HG03439 (cell line): ENCODE data around the gene RERE.
"Not testable (repeated sequence)": the region's sequence is repeated elsewhere in the genome, so short reads cannot be mapped to it uniquely, and the experiment has no call there.

Experiments used
- ATAC-seq: cut with Tn5 transposase; IDR thresholded peaks from one replicate; pipeline ENCODE4 v1.9.1; 2021; ENCODE audit warnings: mild to moderate bottlenecking, moderate library complexity; ENCODE audit not compliant: unreplicated experiment

The RERE gene

DNA sequence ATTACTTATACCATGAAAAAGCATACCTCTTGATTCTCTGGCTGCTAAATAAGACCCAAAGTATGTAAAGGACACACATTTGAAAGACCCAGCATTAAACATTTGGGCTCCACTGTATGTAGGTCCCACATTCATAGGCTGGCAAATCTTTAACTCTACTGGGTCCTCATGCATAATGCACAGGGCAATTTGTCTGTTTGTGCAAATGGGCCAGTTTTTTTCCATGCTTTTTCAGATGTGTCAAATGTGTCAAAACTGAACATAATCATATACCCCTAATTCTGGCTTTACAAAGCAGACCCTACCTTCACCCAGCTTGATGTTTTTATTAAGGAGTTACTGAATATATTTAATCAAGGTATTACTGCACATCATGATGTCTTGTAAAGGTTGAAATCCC lies 63.7 kb downstream of the RERE start:
- ATAC-seq: no peak

DNA sequence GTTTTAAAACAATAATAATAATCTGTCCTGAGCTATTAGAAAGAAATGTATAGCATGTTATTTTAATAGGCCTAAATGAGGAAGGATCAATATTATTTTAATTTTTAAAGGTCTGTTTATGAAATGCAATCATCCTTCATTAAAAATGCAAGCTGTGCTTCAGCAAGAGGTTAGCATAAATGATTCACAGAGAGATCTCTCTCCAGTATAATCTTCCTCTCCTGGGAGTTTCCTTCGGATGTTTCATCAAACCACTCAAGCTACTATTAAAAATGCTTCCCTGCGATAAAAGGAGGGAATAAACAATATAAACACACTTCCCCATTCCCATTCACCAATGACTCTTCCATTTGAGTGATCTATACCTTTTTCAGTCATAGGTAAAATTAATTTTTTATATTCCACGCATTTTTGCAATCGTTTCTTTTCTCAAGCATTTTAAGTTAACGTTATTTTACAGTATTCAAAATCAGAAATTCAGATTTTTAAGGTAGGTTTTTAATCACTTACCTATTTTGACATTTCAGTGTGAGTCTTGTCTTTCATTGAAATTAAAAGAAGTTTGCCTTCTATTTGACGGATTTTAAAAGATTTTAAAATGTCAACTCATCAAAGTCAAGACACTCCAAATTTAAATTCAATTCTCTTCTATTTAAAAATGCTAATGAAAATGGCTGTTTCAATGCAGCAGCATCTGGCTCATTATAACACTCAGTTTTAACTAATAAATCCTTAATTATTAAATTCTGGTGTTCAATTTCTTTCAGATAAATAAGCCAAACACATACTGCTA lies 64.3 kb downstream of the RERE start:
- ATAC-seq: no peak

DNA sequence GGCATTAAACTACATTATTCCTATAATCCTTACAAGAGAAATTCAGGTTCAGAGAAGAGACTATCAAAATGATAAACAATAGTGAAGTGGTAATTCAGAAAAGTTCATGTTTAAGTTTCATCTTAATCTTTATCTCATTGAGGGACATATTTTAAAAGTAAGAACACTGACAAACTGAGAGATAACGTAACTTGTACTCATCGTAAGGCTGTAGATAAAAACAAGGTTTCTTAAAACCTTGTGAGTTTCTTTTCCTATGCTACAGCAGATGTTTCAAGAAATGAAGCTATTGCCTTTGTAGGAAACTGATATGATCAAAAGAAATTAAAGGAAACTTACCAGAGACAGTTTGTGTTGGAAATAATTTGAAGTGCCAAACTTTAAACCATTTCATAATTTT lies 65.0 kb downstream of the RERE start:
- no peak for ATAC-seq

DNA sequence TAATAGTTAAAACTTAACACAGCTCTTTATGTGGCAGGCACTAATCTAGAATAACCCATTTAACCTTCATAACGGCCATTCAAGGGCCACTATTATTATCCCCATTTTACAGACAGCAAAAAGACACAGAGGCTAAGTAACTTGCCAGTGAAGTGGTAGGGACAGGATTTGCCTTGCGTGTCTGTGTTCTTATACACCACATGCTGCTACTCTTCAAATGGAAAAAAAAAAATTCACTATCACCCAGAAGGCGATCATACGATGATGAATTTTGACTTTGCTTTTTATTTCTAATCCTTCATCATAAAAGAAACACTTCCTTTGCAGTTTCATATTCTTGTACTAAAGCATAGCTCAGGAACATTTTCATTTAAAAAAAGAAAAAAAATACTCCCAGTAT lies 65.5 kb downstream of the RERE start:
- ATAC-seq: no peak

DNA sequence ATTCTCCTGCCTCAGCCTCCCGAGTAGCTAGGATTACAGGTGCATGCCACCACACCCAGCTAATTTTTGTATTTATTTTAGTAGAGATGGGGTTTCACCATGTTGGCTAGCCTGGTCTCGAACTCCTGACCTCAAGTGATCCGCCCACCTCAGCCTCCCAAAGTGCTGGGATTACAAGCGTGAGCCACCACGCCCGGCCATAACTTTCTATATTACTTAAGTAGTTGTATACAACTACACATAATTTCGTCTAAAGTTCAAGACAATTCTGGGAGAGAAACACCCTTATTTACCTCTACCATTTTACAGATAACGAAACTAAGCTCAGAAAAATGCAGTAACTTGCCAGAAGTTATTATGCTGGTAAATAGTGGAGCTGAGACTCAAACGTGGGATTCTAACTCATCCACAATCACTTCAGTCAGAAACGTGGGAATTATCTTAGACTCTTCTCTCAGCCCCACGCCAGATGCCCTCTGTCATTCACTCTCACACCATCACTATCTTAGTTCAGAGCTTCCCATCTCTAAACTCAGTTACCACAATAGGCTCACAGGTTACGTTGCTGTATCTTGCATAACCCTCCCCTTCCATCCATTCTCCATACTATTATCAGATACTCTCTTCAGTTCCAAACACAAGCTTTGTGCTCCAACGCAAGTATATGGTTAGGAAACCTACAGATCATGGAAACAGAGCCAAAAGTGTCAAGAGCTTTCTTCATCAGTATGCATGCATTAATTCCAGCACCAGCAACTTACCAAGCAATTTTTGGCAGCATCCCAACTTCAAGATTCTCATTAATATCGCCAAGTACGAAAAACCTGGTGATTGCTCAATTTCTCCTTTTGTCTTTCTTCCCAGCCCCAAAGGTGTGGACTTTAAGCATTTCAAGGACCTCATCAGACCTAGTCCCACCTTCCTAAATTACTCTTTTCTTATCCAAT lies 69.3 kb downstream of the RERE start:
- ATAC-seq: no peak

DNA sequence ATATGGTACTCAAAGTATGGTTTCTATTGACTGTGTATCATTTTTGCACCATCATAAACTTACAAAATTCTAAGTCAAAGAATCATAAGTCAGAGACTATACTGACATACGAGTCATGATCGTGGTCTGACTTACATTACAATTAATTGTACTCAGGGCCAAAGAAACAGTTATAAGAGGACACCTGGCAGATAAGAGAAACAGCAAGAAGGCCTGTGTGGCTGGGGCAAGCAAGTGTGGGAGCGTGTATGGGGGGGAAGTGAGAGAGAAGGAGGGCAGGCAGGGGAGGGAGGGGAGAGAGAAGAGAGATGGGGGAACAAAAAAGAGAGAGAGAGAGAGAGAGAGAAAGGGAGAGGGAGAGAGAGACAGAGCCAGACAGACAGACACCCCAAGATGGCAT lies 70.9 kb downstream of the RERE start:
- ATAC-seq: no peak

DNA sequence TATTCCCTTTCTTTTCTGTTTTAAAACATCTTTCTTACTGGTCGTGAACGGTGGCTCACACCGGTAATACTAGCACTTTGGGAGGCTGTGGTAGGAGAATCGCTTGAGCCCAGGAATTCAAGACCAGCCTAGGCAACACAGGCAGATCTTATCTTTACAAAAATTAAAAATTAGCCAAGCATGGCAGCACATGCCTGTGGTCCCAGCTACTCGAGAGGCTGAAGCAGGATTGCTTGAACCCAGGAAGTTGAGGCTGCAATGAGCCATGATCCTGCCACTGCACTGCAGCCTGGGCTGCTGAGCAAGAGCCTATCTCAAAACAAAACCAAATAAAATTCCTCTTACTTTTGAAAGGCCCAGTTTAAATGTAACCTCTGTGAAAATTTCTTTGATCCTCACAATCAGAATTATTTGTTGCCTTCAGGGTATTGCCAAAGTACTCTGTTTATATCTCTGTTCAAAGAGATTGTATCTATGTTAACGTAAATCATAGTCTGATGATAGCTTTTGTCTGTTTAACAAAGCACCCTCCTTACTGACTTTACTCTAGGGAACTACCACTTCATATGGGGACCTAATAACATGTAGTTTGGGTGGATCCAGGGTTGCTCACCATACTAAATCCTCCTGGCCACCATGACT lies 71.6 kb downstream of the RERE start:
- no peak for ATAC-seq

DNA sequence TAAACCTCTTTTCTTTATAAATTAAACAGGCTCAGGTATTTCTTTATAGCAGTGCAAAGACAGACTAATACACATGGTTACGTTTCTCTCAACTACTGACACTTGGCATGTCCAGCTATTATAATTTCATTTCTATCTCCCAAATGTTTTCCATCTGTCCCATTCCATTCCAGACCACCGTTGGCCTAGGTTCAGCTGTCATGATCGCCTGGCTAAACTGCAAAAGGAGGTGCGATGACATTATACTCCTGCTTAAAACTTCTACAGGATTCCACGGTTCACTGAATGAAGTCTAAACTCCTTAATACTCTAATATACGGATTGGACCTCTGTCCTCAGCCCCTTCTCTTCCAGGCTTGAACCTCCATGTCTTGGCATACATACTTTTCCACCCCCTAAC lies 72.1 kb downstream of the RERE start:
- ATAC-seq: no peak

DNA sequence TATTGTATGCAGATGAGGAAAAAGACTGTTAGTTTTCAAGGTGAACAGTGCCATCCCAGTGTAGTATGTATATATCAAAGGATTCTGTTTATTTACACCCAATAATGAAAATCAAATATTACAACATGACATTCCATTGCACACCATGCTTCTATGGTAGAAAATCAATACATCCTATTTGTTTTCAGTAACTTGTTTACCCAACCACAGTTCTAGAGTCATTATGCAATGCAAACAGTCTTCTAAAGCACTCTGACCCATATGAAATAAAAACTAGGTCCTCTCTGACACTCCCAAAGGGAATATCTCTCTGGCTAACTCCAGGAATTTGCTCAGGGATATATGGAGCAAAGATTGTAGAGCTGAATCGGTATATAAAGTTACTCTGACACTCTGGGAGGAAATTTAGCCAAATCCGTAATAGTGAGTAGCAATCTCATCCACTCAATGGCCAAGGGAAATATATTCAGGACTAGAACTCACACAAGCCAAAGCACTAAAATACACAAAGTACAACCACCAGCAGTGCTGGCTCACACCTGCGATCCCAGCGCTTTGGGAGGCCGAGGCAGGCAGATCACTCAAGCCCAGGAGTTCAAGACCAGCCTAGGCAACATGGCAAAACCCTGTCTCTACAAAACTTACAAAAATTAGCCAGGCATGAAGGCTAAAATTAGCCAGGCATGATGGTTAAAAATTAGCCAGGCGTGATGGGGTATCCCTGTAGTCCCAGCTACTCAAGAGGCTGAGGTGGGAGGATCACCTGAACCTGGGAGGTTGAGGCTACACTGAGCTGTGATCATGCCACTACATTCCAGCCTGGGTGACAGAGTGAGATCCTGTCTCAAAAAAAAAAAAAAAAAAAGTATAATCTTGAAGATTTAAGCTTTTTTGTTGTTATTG lies 75.2 kb downstream of the RERE start:
- ATAC-seq: no peak

DNA sequence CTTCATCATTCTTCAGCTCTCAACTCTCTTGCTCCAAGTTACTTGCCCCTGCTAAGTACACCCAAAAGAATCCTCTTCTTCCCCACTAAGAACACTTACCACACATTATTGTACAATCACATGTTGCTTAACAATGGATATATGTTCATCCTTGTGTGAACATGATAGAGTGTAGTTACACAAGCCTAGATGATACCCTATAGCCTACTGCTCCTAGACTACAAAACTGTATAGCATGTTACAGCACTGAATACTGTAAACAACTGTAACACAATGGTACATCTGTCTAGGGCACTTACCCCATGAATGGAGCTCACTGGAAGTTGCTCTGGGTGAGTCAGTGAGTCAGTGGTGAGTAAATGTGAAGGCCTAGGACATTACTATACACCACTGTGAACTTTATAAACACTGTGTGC lies 77.4 kb downstream of the RERE start:
- no peak for ATAC-seq

DNA sequence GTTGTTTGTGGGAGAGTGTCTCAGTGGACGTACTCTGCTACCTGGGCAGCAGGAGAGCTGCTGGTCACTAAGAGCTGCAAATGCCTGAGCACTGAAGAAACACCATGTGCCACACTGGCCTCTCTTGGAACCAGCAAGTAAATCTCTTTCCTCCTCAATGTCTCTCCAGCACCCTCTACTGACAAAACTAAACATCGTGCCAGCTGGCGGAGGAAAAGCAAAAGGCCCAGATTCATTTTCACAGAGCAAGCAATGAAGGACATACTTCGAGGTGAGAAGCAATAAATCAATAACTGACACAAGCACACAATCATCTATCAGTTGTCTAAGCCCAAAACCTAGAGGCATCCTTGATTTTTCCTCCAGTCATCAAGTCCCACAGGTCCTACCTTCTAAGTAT lies 78.1 kb downstream of the RERE start:
- ATAC-seq: no peak

DNA sequence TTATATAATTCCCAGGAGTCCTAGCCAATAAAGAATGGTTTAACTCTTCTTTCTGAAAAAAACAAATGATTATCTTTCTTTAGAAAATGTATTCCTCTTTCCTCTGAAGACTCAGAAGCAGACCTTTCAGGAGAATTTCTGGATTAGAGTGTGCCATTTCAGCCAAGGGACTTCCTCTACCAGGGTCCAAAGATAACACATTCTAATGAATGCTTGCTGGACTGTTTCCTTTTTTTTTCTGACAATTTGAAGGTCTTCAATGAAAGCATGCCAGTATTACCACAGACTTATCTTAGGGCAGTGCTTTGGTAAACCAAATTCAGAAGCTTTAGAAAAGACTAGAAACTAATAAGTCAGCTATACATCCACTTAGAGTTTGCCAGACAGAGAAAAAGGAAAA lies 80.5 kb downstream of the RERE start:
- ATAC-seq: no peak

DNA sequence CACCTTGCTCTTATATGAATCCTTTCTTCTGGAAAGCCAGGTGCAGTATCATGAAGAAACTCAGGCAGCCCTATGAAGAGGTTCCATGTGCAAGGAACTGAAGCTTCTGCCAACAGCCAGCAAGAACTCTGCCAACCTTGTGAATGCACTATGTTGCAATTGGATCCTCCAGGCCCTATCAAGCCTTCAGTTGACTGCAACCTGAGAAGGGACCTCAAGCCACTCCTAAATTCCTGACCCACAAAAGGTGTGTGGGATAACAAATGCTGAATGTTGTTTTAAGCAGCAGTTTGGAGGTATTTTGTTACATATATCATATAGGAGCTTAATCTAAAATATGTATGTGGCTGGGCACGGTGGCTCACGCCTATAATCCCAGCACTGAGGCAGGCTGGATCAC lies 84.0 kb downstream of the RERE start:
- no peak for ATAC-seq

DNA sequence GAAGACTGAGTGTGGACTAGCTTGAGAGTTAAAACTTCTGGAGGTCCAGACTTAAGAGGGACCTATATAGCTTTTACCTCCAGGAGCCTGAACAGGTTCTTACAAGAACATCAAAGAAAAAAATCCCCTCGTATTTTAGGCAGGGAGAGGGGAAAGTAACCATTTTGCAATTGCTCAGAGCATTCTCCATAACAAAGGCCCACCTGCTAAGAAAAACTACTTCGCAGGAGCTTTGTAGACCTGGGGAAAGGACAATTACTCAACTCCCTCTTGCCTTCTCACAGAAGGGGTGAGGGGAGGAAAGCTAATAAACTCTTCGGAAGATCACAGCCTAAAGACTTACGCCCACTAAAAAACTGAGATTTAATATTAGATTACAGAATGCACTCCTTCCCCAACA lies 86.3 kb downstream of the RERE start:
- ATAC-seq: no peak

DNA sequence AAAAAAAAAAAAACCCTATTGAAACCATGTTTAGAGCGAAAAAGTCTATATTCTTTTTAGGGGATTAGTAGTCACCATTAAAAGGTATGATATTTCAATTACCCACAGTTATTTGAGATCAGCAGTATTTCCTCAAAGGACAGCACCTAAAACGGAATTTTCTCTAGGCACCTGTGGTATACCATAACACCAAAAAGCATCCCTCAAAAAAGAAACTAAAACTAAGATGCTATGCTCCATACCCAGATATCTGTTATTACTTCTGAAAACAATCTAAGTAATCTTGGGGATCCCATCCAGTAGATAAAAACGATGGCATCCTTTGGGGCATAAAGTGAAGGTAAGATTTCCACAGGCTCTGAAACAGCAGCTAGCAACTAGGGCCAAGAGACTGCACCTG lies 89.0 kb downstream of the RERE start:
- no peak for ATAC-seq

DNA sequence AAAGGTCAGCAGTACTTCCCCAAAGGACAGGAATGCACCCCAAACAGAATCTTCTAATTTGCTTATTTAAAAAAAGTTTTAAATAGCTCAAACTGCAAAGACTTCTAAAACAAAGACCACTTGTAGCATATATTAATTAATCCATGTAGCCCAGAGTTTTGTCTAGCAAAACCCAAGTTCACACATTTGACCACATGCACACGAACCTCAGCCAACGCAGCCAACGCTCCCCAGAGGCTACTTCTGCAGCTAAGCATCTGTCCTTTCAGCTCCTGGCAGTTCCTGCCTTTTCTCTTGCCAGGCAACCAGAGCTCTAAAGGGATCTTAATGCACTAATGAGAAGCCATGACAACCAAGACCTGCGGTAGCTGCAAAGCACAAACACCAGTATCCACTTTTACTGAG lies 89.6 kb downstream of the RERE start:
- no peak for ATAC-seq

DNA sequence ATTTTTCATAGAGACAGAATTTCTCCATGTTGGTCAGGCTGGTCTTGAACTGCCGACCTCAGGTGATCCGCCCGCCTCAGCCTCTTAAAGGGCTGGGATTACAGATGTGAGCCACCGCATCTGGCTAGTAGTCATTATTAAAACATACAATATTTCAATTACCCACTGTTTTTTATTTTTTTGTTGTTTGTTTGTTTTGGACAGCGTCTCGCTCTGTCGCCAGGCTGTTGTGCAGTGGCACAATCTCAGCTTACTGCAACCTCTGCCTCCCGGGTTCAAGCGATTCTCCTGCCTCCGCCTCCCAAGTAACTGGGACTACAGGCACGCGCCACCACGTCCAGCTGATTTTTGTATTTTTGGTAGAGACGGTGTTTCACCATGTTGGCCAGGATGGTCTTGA lies 90.1 kb downstream of the RERE start:
- ATAC-seq: not testable (repeated sequence)

DNA sequence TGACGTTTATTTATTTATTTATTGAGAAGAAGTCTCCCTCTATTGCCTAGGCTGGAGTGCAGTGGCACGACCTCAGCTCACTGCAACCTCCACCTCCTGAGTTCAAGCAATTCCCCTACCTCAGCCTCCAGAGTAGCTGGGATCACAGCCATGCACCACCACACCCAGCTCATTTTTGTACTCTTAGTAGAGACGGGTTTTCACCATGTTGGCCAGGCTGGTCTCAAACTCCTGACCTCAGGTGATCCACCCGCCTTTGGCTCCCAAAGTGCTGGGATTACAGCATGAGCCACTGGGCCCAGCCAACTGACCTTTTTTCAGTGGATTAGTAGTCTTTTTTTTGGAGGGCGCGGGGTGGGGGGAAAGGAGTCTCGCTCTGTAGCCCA lies 90.6 kb downstream of the RERE start:
- not testable (repeated sequence) for ATAC-seq

DNA sequence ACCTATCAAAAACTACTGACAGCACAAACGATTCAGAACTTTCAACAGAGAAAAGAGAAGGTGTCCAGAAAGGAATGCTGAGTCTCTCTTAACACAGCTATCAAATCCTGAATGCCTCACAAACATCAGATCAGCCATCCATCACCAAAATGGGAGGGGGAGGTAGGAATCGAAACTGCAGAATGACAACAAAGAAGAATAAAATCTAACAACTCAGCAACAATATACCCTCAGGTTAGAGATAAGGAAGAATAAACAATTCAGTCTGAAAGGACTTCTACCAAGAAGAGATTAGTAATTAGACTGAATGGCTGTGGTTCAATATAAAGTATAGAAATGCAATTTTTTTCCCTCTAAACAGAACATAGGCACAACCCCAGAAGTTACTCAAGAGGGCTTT lies 94.4 kb downstream of the RERE start:
- ATAC-seq: no peak

DNA sequence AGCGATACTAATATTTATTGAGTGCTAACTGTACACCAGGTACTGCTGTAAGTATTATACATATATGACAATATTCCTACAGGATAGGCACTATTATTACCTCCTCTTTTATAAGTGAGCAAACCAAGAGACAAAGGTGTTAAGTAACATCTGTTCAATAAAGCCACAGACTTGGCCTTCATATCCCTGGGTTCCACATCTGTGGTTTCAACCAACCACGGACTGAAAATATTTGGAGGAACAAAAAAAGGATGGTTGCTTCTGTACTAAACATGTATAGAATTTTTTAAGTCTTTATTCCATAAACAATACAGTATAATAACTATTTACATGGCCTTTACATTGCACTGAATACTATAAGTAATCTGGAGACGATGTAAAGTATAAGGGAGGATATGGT lies 95.1 kb downstream of the RERE start:
- no peak for ATAC-seq
